RWPE1 (cell line): ENCODE data around the gene TMEM33.
A peak's percentile ranks its signal among the peaks of the same experiment; 100 is the strongest.

ENCODE experiments used
- CTCF ChIA-PET: fragments of 350-600 bp; sonication (Branson Sonifier 250); formaldehyde crosslinking; extraction: SDS; loops from one replicate; lab custom pipeline; 2021; lab: Yijun Ruan, JAX
- POLR2A ChIA-PET: fragments of 400-600 bp; formaldehyde crosslinking; extraction: SDS; loops from one replicate; lab custom pipeline; 2020; ENCODE audit warnings: antibody characterized with exemption; ENCODE audit not compliant: low non-redundant PET; lab: Yijun Ruan, JAX
- DNase-seq: peaks from one replicate; pipeline ENCODE4 v3.0.0; 2012; ENCODE audit warnings: low spot score
- H3K27ac ChIP-seq: fragments of 450-650 bp; 2 replicates; pipeline ENCODE4 v1.5.1; 2017
- CTCF ChIP-seq: fragments of 450-650 bp; conservative IDR thresholded peaks from 2 replicates; pipeline ENCODE4 v1.5.1; 2017; ENCODE audit warnings: low read depth, mild to moderate bottlenecking

TMEM33 gene

DNA sequence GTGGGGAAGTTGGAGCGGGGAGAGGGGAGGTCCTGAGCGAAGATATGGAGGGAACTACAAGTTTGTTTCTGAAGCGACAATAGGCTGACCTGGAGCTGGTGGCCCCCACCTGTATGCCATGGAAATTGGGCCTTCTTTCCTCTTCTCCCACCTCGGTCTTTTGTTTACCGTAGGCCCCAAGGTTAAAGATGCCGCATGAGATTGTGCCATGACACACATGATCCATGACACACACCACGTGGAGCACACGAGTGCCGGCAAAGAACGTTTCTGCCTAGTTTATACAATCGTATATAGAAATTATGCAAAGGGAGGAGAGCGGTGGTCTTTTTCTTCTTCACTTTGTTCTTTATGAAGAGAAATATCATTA is 408 bp downstream of the TMEM33 start:
- CTCF ChIA-PET: interaction anchor here (0.6 kb wide), 1 partner anchor 491 kb away, joined by 8 read pairs; no protein-coding TSS in a partner anchor
- TF ChIP-seq CTCF: no peak
- POLR2A ChIA-PET: no interaction called here
- peak; percentile 23 for DNase-seq
- peak overlapping the region; percentile 86 for H3K27ac ChIP-seq

- no peak overlapping the region for H3K27ac ChIP-seq
- CTCF ChIA-PET: interaction anchor here (0.8 kb wide), 1 partner anchor 380 kb away, joined by 3 read pairs; no protein-coding TSS in a partner anchor
- TF ChIP-seq CTCF: no peak
- POLR2A ChIA-PET: interaction anchor here (0.7 kb wide), 1 partner anchor 15 kb away, joined by 8 read pairs; no protein-coding TSS in a partner anchor
- DNase-seq: peak; percentile 44
Measured at GRCh38 chr4:41939016-41939626, 3.9 kb downstream of the TMEM33 start.

- no peak overlapping the region for H3K27ac ChIP-seq
- TF ChIP-seq CTCF: no peak
- no peak for DNase-seq
- ChIA-PET POLR2A (no interaction called here), CTCF (no interaction called here)
Measured at GRCh38 chr4:41940834-41941233, 5.6 kb downstream of the TMEM33 start.

DNA sequence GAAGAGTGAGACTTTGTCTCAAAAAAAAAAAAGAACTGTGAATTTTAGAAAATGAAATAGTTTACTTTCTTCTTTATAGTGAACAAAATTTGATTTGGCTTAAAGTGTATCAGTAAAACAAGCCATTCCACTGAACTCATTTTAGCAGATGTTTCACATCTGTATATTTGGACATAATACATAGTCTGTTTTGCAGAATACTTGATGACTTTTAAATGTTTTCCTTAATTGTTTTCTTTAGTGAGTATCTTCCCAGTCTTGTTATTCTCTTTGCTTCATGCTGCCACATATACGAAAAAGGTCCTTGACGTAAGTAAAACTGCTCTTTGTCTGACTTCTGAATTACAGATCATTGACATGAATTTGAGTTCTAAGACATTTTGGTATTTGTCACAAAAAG is 8.3 kb downstream of the TMEM33 start:
- DNase-seq: no peak
- ChIA-PET CTCF (no interaction called here), POLR2A (no interaction called here)
- TF ChIP-seq CTCF: no peak
- no peak overlapping the region for H3K27ac ChIP-seq

DNA sequence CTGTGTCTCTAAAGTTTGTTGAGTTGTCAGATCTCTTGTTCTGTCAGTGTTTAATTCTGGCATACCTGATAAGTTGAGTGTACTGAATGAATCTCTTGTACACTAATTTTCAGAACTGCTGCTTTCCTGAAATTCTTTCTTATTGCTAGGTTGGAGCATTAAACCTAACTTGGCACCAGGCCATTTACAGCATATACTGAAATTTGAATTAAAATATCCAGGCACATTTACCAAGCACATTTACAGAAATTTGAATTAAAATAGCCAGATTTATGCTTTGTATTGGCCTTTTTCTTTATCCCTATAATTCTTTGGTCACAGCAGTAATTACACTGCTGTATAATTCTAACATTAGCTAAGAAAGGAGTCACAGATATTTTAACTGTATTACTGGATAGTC is 8.9 kb downstream of the TMEM33 start:
- no peak for DNase-seq
- no peak overlapping the region for H3K27ac ChIP-seq
- TF ChIP-seq CTCF: no peak
- CTCF ChIA-PET: no interaction called here
- POLR2A ChIA-PET: no interaction called here

- ChIA-PET POLR2A (no interaction called here), CTCF (no interaction called here)
- H3K27ac ChIP-seq: no peak overlapping the region
- no peak for TF ChIP-seq CTCF
- DNase-seq: no peak
Measured at GRCh38 chr4:41949531-41949930, 14.3 kb downstream of the TMEM33 start.
